Measurements from ENCODE around the gene DGUOK. TPM values are rescaled to one million over a fixed set of nuclear protein-coding genes. Genes with fewer than 3 reads are reported as not detected.
"Not testable (repeated sequence)": the region's sequence is repeated elsewhere in the genome, so short reads cannot be mapped to it uniquely, and the experiment has no call there.

Gene DGUOK
- 10 to 100 TPM; 71.5 to 72.1 TPM for total RNA-seq

GRCh38 chr2:73926493-73927327 lies at the start of gene DGUOK:
Gene DGUOK, plus strand, starts transcription at chr2:73926880. Its CDS starts 31 bp downstream, at chr2:73926911.
- CTCF ChIA-PET = interaction anchor here (0.7 to 1.9 kb wide), 3 partner anchors 11 to 220 kb away, joined by 3 to 6 read pairs (median 3); no protein-coding TSS in a partner anchor
- Mint-ChIP-seq H3K4me3 (peak within 1 kb of the TSS; percentile 94), H3K4me1 (ENCODE audit: low read depth) (peaks cover 73% of the 10 kb centered on the region), H3K27me3 (ENCODE audit: low read depth) (no peaks in the 10 kb centered on the region), H3K36me3 (ENCODE audit: low read depth) (peaks cover 32% of the 10 kb centered on the region), H3K9me3 (ENCODE audit: insufficient read depth) (no peaks in the 10 kb centered on the region), H3K27ac (peak within 1 kb of the TSS; percentile 97)
- ATAC-seq (peak; percentile 98), DNase-seq (peak; percentile 99)
- POLR2A ChIA-PET = interaction anchor here (0.5 to 1.4 kb wide), 16 partner anchors 8 to 252 kb away, joined by 3 to 15 read pairs (median 4); partner anchors contain the start of gene MOB1A

GRCh38 chr2:73877071-73877802 lies 49.4 kb upstream of the DGUOK start:
- no peak for DNase-seq
- no peak overlapping the region for H3K4me3 Mint-ChIP-seq
- peaks cover 3% of the 10 kb centered on the region for H3K4me1 Mint-ChIP-seq (ENCODE audit: low read depth)
- ATAC-seq = no peak
- CTCF ChIA-PET = no interaction called here
- H3K27me3 Mint-ChIP-seq (ENCODE audit: low read depth) = peaks cover 7% of the 10 kb centered on the region
- no peak overlapping the region for H3K27ac Mint-ChIP-seq
- POLR2A ChIA-PET = no interaction called here
- H3K36me3 Mint-ChIP-seq (ENCODE audit: low read depth) = no peaks in the 10 kb centered on the region
- no peaks in the 10 kb centered on the region for H3K9me3 Mint-ChIP-seq (ENCODE audit: insufficient read depth)

GRCh38 chr2:73877984-73878383 lies 48.7 kb upstream of the DGUOK start:
- CTCF ChIA-PET; H3K4me3 Mint-ChIP-seq; H3K4me1 Mint-ChIP-seq (ENCODE audit: low read depth); H3K27me3 Mint-ChIP-seq (ENCODE audit: low read depth); H3K27ac Mint-ChIP-seq; H3K9me3 Mint-ChIP-seq (ENCODE audit: insufficient read depth); POLR2A ChIA-PET; H3K36me3 Mint-ChIP-seq (ENCODE audit: low read depth); DNase-seq; ATAC-seq: not testable (repeated sequence)

GRCh38 chr2:73885406-73885805 lies 41.3 kb upstream of the DGUOK start:
- ATAC-seq = no peak
- CTCF ChIA-PET = no interaction called here
- Mint-ChIP-seq H3K36me3 (ENCODE audit: low read depth) (no peaks in the 10 kb centered on the region), H3K4me3 (no peak overlapping the region), H3K27ac (no peak overlapping the region), H3K27me3 (ENCODE audit: low read depth) (peaks cover 8% of the 10 kb centered on the region), H3K9me3 (ENCODE audit: insufficient read depth) (no peaks in the 10 kb centered on the region), H3K4me1 (ENCODE audit: low read depth) (peaks cover 17% of the 10 kb centered on the region)
- POLR2A ChIA-PET = interaction anchor here (1.2 kb wide), 1 partner anchor 262 kb away, joined by 3 read pairs; no protein-coding TSS in a partner anchor
- no peak for DNase-seq

GRCh38 chr2:73886357-73886756 lies 40.3 kb upstream of the DGUOK start:
- H3K27ac Mint-ChIP-seq = no peak overlapping the region
- peaks cover 4% of the 10 kb centered on the region for H3K27me3 Mint-ChIP-seq (ENCODE audit: low read depth)
- CTCF ChIA-PET = no interaction called here
- peaks cover 17% of the 10 kb centered on the region for H3K4me1 Mint-ChIP-seq (ENCODE audit: low read depth)
- POLR2A ChIA-PET = interaction anchor here (1.2 kb wide), 1 partner anchor 261 kb away, joined by 3 read pairs; no protein-coding TSS in a partner anchor
- no peaks in the 10 kb centered on the region for H3K36me3 Mint-ChIP-seq (ENCODE audit: low read depth)
- H3K9me3 Mint-ChIP-seq (ENCODE audit: insufficient read depth) = no peaks in the 10 kb centered on the region
- DNase-seq (no peak), ATAC-seq (peak; percentile 19)
- no peak overlapping the region for H3K4me3 Mint-ChIP-seq

- H3K27ac Mint-ChIP-seq; ATAC-seq; H3K4me3 Mint-ChIP-seq; H3K9me3 Mint-ChIP-seq (ENCODE audit: insufficient read depth); H3K27me3 Mint-ChIP-seq (ENCODE audit: low read depth); POLR2A ChIA-PET; DNase-seq; H3K36me3 Mint-ChIP-seq (ENCODE audit: low read depth); CTCF ChIA-PET: not testable (repeated sequence)
- H3K4me1 Mint-ChIP-seq (ENCODE audit: low read depth) = peaks cover 17% of the 10 kb centered on the region
Observed at GRCh38 chr2:73887596-73888353, 38.9 kb upstream of the DGUOK start.

- no peak for ATAC-seq
- ChIA-PET CTCF (interaction anchor here (0.8 kb wide), 1 partner anchor 23 kb away, joined by 3 read pairs; no protein-coding TSS in a partner anchor), POLR2A (no interaction called here)
- H3K36me3 Mint-ChIP-seq (ENCODE audit: low read depth) = no peaks in the 10 kb centered on the region
- H3K4me3 Mint-ChIP-seq = no peak overlapping the region
- H3K4me1 Mint-ChIP-seq (ENCODE audit: low read depth) = peaks cover 18% of the 10 kb centered on the region
- peak overlapping the region; percentile 52 for H3K27ac Mint-ChIP-seq
- no peak for DNase-seq
- H3K9me3 Mint-ChIP-seq (ENCODE audit: insufficient read depth) = no peaks in the 10 kb centered on the region
- H3K27me3 Mint-ChIP-seq (ENCODE audit: low read depth) = peaks cover 2% of the 10 kb centered on the region
Observed at GRCh38 chr2:73888388-73888787, 38.3 kb upstream of the DGUOK start.

GRCh38 chr2:73889206-73889605 lies 37.5 kb upstream of the DGUOK start:
- ATAC-seq (no peak), DNase-seq (no peak)
- peaks cover 26% of the 10 kb centered on the region for H3K4me1 Mint-ChIP-seq (ENCODE audit: low read depth)
- no peaks in the 10 kb centered on the region for H3K36me3 Mint-ChIP-seq (ENCODE audit: low read depth)
- ChIA-PET POLR2A (no interaction called here), CTCF (interaction anchor here (0.8 kb wide), 1 partner anchor 23 kb away, joined by 3 read pairs; no protein-coding TSS in a partner anchor)
- no peak overlapping the region for H3K4me3 Mint-ChIP-seq
- no peak overlapping the region for H3K27ac Mint-ChIP-seq
- no peaks in the 10 kb centered on the region for H3K9me3 Mint-ChIP-seq (ENCODE audit: insufficient read depth)
- no peaks in the 10 kb centered on the region for H3K27me3 Mint-ChIP-seq (ENCODE audit: low read depth)

- Mint-ChIP-seq H3K9me3 (ENCODE audit: insufficient read depth) (no peaks in the 10 kb centered on the region), H3K27ac (no peak overlapping the region), H3K36me3 (ENCODE audit: low read depth) (no peaks in the 10 kb centered on the region), H3K4me3 (no peak overlapping the region), H3K27me3 (ENCODE audit: low read depth) (no peaks in the 10 kb centered on the region), H3K4me1 (ENCODE audit: low read depth) (peaks cover 39% of the 10 kb centered on the region)
- ChIA-PET POLR2A (no interaction called here), CTCF (interaction anchor here (0.6 to 1.0 kb wide), 2 partner anchors 28 to 66 kb away, joined by 3 read pairs; no protein-coding TSS in a partner anchor)
- DNase-seq = no peak
- no peak for ATAC-seq
Observed at GRCh38 chr2:73890301-73891092, 36.2 kb upstream of the DGUOK start.

GRCh38 chr2:73891276-73891901 lies 35.3 kb upstream of the DGUOK start:
- CTCF ChIA-PET = interaction anchor here (0.8 to 1.1 kb wide), 3 partner anchors 30 to 229 kb away, joined by 3 read pairs; no protein-coding TSS in a partner anchor

More at GRCh38 chr2:73891276-73891901, 35.3 kb upstream of the DGUOK start:
- Mint-ChIP-seq H3K27ac (peak overlapping the region; percentile 18), H3K27me3 (ENCODE audit: low read depth) (no peaks in the 10 kb centered on the region), H3K4me1 (ENCODE audit: low read depth) (peaks cover 42% of the 10 kb centered on the region), H3K4me3 (no peak overlapping the region), H3K36me3 (ENCODE audit: low read depth) (no peaks in the 10 kb centered on the region), H3K9me3 (ENCODE audit: insufficient read depth) (no peaks in the 10 kb centered on the region)
- ATAC-seq (no peak), DNase-seq (no peak)
- POLR2A ChIA-PET = no interaction called here
